GM12873 (cell line): ENCODE data around the gene SLC2A5.

Experiments
- TF ChIP-seq, protein P1 (sequence below): IDR thresholded peaks from 2 replicates; pipeline ENCODE4 v1.5.1; 2012; ENCODE audit warnings: low read depth, mild to moderate bottlenecking, moderate library complexity, low read length, control low read depth; ENCODE audit not compliant: insufficient read depth; ENCODE audit errors: missing control alignments

Gene SLC2A5

DNA sequence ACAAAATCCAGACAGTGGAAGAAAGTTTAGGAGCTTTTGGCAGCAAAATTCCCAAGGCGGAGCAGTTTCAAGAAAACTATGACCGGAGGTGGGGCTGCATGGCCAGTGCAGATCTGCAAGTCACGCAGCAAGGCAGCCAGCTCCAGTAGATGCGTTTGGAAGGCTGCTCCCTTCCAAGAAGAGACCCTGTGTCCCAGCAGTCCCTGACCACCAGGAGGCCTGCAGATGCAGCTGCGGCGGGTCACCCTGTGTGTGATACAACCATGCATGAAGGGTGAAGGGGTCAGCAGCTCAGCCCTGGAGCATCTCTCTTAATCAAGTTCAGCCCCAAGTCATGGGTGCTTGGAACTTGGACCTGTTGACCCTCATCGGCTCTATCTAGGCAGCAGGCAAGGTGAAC, 30.1 kb upstream of the SLC2A5 start:
- TF ChIP-seq, protein P1, sequence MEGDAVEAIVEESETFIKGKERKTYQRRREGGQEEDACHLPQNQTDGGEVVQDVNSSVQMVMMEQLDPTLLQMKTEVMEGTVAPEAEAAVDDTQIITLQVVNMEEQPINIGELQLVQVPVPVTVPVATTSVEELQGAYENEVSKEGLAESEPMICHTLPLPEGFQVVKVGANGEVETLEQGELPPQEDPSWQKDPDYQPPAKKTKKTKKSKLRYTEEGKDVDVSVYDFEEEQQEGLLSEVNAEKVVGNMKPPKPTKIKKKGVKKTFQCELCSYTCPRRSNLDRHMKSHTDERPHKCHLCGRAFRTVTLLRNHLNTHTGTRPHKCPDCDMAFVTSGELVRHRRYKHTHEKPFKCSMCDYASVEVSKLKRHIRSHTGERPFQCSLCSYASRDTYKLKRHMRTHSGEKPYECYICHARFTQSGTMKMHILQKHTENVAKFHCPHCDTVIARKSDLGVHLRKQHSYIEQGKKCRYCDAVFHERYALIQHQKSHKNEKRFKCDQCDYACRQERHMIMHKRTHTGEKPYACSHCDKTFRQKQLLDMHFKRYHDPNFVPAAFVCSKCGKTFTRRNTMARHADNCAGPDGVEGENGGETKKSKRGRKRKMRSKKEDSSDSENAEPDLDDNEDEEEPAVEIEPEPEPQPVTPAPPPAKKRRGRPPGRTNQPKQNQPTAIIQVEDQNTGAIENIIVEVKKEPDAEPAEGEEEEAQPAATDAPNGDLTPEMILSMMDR = no peak

DNA sequence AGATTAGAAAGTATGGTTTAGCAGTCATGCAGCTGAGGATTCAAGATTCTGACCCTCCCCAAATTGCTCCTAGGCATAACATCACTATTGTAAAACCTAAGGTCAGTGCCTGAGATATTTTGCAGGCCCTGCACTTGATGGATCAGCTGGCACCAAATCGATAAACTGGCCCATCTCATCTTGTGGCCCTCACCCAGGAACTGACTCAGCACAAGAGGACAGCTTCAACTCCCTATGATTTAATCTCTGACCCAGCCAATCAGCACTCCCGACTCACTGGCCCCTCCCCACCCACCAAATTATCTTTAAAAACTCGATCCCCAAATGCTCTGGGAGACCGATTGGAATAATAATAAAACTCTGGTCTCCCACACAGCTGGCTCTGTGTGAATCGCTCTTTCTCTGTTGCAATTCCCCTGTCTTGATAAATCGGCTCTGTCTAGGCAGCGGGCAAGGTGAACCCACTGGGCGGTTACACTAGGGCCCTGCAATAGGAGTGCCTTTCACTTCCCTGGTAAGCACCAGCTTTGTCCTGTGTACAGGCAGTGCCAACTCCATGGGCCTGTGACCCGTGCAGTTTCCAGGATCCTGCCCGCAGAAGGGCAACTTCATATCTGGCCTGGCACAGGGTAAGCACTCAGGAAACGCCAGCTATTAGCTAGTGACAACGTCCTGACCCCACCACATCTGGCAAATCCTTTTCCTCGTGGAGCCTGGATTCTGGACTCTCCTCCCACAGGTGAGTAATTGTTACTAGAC, 28.7 kb upstream of the SLC2A5 start:
- TF ChIP-seq, protein P1 = no peak

DNA sequence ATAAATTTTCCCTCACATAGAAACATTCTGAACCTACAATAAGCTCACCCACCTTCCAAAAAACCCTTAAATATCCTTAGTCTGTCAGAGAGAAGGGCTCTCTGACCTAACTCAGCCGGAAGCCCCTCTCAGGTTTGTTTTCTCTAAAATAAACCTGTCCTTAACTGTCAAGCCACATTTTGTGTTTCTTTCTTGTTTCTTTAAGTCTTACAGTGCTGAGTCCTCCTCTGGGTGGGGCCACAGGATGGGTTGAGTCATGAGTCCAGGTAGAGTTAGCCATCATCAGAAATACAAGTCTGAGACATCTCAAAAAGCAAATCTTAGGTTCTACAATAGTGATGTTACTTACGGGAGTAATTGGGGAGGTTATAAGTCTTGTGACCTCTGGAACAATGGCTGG, 26.4 kb upstream of the SLC2A5 start:
- TF ChIP-seq, protein P1 = no peak

DNA sequence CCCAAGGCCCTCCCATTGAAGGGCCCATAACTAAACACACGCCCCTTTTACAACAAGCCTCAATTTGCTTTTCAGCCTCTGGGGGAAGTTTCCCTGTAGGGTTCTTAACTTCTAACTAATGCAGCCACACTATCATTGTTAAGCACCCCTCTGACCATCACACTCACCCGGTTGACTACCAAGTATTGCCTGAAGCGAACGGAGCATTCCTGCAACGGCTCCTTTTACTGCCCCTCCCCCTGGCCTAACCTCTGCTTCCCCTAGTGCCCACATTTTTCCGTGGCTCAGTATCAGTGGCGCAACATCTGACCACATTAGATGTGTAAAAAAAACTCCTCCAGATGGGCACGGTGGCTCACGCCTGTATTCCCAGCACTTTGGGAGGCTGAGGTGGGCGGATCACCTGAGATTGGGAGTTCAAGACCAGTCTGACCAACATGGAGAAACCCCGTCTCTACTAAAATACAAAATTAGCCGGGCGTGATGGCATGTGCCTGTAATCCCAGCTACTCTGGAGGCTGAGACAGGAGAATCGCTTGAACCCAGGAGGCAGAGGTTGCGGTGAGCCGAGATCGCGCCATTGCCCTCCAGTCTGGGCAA, 24.7 kb upstream of the SLC2A5 start:
- TF ChIP-seq, protein P1 = peak; percentile 15

DNA sequence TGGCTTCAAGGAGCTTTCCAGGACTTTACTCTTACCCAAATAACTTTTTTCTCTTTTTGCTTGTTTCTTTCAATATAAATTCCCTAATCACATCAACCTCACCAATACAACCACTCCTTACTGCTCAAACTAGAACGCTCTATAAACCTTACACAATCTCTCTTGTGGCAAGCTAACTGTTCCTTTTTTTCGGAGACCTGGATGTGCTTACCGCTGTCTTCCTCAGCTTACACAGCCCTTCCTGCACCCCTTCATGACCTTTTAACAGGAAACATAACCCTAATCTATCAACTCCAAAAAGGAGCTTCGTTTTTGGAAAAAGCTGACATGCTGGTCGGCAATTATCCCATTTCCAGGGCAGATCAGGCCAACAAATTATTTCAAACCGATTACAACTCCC, 24.1 kb upstream of the SLC2A5 start:
- TF ChIP-seq, protein P1 = no peak

DNA sequence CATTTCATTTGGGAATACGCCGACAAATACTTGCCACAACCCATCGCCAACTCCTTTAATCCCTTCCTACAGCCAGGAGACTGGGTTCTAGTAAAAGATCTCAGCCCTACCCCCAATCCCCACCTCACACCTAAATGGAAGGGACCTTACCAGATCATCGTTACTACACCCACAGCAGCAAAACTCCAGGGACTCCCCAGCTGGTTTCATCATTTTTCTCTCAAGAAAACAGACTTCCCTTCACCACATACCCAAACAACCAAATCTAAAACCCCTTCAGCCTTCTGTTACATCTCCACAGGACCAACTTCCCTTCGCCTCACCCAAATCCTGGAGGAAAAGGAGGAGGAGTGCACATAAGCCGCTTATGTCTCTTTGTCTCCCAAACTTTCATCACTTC, 23.7 kb upstream of the SLC2A5 start:
- TF ChIP-seq, protein P1 = no peak

DNA sequence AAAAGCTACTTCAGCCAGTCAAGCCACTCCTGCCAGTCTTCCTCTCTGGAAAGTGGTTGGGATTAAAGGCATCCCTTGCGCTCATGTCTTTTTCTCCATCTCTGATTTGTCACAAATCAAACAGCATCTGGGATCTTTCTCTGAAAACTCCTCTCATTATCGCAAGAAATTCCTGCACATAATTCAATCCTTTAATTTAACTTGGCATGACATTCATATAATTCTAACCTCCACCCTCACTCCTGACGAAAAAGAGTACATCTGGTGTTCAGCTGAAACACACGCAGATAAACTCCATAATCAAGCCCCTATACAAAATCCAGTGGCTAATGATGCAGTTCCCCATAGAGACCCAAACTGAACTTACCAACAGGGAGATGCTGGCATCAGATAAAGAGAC, 19.4 kb upstream of the SLC2A5 start:
- TF ChIP-seq, protein P1 = no peak
